ENCODE data around the gene CLCN7. TPM values are rescaled to one million over a fixed set of nuclear protein-coding genes. Genes with fewer than 3 reads are reported as not detected.
A peak's percentile ranks its signal among the peaks of the same experiment; 100 is the strongest.

CLCN7 gene
- total and polyA plus RNA-seq, 8 donors, result 31.0 to 91.2 (median 36.2) TPM

DNA sequence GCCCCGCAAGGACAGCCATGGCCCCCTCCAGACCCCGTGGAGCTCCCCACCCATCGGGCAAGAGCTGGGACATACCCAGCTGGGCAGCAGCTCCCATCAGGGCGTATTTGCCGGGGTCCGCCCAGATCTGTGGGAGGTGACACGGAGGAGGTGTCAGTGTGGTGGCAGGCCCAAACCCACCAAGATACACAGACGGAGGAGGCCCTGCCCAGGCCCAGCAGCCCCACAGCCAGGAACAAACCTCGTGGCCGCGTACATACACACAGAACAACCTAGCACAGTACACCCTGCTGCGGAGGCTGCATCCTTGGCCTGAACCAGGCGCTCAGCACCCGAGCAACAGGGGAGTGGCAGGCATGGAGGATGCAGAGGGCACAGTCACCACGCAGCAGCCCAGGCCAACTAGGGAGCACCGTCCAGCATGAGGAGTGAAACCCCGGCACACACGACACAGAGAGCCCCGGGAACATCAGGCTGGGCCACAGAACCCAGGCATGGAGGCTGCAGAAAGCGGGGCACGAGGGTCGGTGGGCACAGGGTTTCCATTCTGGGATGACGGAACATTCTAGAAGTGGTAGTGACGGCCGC is 25.5 kb downstream of the CLCN7 start:
- no peak overlapping the region for H3K27ac ChIP-seq
- H3K9me3 ChIP-seq, result no peaks in the 10 kb centered on the region
- intact Hi-C loops (cut with DNase I), result no loop called here
- DNase-seq (peak in 1 of 6 donors; percentile 62), FAIRE-seq (no peak), ATAC-seq (no peak)
- TF ChIP-seq, protein P1, sequence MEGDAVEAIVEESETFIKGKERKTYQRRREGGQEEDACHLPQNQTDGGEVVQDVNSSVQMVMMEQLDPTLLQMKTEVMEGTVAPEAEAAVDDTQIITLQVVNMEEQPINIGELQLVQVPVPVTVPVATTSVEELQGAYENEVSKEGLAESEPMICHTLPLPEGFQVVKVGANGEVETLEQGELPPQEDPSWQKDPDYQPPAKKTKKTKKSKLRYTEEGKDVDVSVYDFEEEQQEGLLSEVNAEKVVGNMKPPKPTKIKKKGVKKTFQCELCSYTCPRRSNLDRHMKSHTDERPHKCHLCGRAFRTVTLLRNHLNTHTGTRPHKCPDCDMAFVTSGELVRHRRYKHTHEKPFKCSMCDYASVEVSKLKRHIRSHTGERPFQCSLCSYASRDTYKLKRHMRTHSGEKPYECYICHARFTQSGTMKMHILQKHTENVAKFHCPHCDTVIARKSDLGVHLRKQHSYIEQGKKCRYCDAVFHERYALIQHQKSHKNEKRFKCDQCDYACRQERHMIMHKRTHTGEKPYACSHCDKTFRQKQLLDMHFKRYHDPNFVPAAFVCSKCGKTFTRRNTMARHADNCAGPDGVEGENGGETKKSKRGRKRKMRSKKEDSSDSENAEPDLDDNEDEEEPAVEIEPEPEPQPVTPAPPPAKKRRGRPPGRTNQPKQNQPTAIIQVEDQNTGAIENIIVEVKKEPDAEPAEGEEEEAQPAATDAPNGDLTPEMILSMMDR (IDR thresholded peaks at IDR 0.05), result no peak
- no peaks in the 10 kb centered on the region for H3K4me1 ChIP-seq
- 95 to 96% methylated on average over 25 of the region's 25 CpGs for WGBS, 2 donors
- no peak overlapping the region for H3K4me3 ChIP-seq
- H3K27me3 ChIP-seq, result no peaks in the 10 kb centered on the region
- H3K36me3 ChIP-seq, result peaks cover 0 to 14% (median 7%) of the 10 kb centered on the region in 3 donors

DNA sequence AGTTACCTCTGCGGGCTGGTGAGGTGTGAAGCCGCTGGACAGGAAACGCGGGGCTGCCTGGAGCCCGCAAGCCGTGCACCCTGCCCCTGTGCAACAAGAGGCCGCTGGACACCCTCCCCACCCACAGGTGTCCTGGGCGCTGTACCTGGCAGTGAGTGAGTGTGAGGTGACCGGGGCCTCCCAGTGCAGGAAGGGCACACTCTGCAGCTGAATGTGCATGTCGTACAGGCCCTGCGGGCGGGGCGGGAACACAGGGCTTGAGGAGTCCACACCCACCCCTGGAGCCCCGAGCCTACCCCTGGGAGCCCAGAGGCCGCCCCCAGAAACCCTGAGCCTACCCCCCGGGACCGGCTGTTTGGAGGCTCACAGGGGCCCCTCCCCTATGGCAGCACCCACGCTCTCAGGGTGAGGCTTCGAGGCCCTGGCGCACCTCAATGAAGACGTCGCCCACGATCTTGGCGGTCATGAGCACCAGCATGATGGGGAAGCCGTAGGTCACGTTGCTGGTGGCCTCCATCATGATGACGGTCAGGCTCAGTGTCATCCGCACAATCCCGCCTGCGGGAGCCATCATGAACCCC is 26.2 kb downstream of the CLCN7 start:
- Histone ChIP-seq H3K27ac (no peak overlapping the region), H3K4me3 (no peak overlapping the region), H3K4me1 (no peaks in the 10 kb centered on the region), H3K36me3 (peaks cover 0 to 9% (median 7%) of the 10 kb centered on the region in 3 donors), H3K27me3 (no peaks in the 10 kb centered on the region), H3K9me3 (no peaks in the 10 kb centered on the region)
- FAIRE-seq (no peak), DNase-seq (no peak), ATAC-seq (no peak)
- TF ChIP-seq, protein P1 (IDR thresholded peaks at IDR 0.05), result no peak
- 94 to 96% methylated on average over 29 to 30 of the region's 30 CpGs for WGBS, 2 donors
- intact Hi-C loops (cut with DNase I), result no loop called here

DNA sequence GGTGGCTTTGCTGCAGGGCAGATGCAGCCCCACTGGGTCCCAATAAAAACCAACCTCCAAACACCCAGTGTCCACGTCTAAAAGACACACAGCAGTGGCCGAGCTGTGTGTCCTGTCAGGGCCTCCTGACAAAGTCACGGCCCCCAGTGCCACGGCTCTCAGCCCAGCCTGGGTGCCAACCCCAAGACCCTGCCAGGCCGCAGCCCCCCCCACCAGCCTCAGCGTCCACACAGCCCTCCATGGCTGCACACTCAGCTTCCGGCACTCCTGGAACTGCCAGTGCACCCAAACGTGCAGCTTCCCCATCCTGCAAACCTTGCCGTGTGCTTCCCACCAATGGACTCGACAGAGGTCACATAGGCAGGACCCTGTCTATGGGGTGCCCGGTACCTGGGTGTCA is 26.9 kb downstream of the CLCN7 start:
- intact Hi-C loops (cut with DNase I), result no loop called here

DNA sequence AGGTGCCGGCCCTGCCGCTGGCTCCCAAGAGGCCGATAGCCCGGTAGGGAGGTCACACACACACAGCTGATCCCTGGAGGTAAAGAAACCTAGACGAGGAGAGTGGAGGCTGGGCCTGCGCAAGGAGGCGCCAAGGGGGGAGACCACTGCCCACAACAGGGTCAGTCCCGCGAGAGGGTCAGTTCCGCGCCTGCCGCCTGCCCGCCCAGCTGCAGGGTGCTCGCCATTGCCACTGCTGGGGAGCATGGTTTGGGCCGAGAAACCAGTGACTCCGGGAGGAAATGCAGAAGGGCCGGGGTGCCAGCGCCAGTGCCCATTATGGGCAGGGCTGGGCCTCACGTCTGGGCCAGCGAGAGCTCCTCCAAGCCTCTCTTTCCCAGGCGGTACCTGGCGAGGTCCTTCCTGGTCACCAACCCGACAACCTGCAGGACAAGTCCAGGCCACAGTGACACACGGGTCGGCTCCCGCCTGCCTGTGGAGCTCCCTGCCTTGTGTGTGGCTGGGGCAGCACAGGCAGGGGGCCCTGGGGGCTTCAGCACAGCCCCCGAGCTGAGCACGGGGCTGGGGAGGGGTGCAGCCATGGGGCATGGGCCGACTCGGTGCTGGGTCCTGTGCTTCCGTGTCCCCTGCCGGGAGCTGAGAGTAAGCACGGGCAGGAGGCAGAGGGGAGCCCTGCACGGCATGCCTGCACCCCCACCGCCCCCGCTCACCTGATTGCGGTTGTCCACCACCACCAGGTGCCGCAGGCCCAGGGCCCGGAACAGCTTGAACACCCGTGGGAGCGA is 28.3 kb downstream of the CLCN7 start:
- TF ChIP-seq, protein P1 (IDR thresholded peaks at IDR 0.05), result no peak
- 93% methylated on average over 35 to 41 of the region's 41 CpGs for WGBS, 2 donors
- no peak overlapping the region for H3K4me3 ChIP-seq
- no peak for ATAC-seq
- intact Hi-C loops (cut with DNase I), result no loop called here
- no peak for FAIRE-seq
- no peaks in the 10 kb centered on the region for H3K27me3 ChIP-seq
- no peaks in the 10 kb centered on the region for H3K4me1 ChIP-seq
- no peak for DNase-seq
- H3K9me3 ChIP-seq, result no peaks in the 10 kb centered on the region
- H3K27ac ChIP-seq, result no peak overlapping the region
- no peaks in the 10 kb centered on the region for H3K36me3 ChIP-seq

More for the DNA sequence above, 26.9 kb downstream of the CLCN7 start:
- 91 to 93% methylated on average over 11 of the region's 11 CpGs for WGBS, 2 donors
- Histone ChIP-seq H3K27me3 (no peaks in the 10 kb centered on the region), H3K27ac (no peak overlapping the region), H3K9me3 (no peaks in the 10 kb centered on the region), H3K4me1 (no peaks in the 10 kb centered on the region), H3K4me3 (no peak overlapping the region), H3K36me3 (peaks cover 0 to 6% (median 3%) of the 10 kb centered on the region in 3 donors)
- ATAC-seq (no peak), DNase-seq (peak in 1 of 6 donors; percentile 60), FAIRE-seq (no peak)
- TF ChIP-seq, protein P1 (IDR thresholded peaks at IDR 0.05), result no peak
